Smooth muscle cell of the umbilical artery (primary cell): ENCODE measurements around the gene CYB561D2. TPM values are rescaled to one million over a fixed set of nuclear protein-coding genes. Genes with fewer than 3 reads are reported as not detected.

Source experiments
- total RNA-seq: library from RNA; depleted of rRNA; stranded (reverse); fragments of >200 nt; gene quantifications from 2 replicates; pipeline ENCODE4 v1.2.3, GENCODE V29; 2014

CYB561D2 gene, protein sequence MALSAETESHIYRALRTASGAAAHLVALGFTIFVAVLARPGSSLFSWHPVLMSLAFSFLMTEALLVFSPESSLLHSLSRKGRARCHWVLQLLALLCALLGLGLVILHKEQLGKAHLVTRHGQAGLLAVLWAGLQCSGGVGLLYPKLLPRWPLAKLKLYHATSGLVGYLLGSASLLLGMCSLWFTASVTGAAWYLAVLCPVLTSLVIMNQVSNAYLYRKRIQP
- 28.5 and 44.8 TPM in 2 replicates for total RNA-seq

DNA sequence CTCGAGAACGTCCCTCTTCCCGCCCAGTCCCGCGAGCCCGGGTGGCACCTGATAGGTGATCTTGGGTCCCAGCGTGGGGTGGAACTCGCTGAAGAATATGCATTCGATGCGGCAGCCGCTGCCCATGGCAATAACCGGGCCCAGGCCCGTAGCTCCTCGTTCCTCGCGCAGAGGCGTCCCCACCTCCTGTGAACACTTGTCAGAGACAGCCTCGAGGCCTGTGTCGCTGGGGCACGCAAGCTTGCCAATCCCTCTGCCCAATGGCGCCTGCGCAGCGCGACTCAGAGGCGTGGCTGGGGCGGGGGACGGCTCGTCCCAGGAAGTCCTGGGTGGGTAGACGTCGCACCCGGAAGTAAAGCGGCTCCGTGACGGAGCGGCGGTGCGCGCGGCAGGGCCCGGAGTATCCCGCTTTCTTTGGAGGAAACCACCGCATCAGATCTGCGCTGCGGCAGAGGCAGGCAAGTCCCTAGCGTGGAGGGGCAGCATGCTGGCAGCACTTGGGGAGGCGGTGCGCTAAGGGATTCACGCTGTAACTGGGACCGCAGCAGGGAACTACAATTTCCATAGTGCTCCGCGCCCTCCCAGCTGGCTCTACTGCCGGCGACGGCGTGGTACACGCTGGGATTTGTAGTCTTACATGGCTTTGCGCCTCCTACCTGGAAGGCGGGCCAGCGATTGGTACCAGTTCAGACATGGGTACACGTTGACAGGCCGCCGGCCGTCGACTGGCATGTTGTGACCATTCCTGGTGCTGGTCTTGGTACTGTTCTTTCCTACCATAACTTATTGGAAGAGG, at the start of gene CYB561D2, which contains the start of gene NPRL2:
TSS of gene CYB561D2 (plus strand) at position 336 of the 796 bp plus-strand sequence. CDS start 572 bp downstream, outside the sequence.
TSS of gene NPRL2 (minus strand) at position 249 of the 796 bp plus-strand sequence. CDS start at position 126, 123 bp downstream.

GRCh38 chr3:50303013-50303815, 47.4 kb upstream of the CYB561D2 start, which contains the start of gene HYAL1:
Gene HYAL1, minus strand, starts transcription at chr3:50303574. Its CDS starts 618 bp downstream, at chr3:50302956.

DNA sequence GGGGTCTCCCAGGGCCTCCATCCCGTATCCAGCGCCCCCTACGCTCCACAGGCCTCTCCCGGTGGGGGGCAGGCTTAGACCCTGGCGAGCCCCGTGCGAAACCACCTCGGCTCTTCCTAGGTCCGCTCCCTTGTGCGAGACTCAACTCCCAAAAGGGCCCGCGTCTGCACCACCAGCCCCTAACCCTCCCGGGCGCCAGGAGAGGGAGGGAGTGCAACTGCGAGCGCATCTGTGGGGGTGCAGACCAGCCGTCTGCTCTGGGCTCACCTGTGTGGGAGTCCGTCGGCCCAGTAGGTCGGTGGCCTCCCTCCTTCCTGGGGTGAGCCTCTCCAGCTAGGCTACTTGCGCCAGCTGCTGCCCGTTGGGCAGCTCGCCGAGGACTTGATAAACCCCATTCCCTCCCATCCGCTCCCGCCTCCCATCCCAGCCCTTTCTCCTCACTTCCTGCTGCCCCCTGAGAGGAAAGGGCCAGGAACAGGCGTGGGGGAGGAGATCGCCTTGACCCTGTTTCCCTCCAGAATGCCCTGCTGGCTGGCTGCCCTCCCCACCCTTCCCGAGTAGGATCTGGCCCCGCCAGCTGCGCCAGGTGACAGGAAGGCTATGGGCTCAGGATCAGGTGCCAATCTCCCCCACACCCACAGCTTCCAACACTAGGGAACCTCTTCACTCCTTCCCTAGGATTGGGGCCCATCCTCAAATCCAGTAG, 28.1 kb upstream of the CYB561D2 start, which contains the start of gene HYAL2:
TSS of gene HYAL2 (minus strand) at position 360 of the 706 bp plus-strand sequence. CDS start 2,256 bp downstream, outside the sequence.

DNA sequence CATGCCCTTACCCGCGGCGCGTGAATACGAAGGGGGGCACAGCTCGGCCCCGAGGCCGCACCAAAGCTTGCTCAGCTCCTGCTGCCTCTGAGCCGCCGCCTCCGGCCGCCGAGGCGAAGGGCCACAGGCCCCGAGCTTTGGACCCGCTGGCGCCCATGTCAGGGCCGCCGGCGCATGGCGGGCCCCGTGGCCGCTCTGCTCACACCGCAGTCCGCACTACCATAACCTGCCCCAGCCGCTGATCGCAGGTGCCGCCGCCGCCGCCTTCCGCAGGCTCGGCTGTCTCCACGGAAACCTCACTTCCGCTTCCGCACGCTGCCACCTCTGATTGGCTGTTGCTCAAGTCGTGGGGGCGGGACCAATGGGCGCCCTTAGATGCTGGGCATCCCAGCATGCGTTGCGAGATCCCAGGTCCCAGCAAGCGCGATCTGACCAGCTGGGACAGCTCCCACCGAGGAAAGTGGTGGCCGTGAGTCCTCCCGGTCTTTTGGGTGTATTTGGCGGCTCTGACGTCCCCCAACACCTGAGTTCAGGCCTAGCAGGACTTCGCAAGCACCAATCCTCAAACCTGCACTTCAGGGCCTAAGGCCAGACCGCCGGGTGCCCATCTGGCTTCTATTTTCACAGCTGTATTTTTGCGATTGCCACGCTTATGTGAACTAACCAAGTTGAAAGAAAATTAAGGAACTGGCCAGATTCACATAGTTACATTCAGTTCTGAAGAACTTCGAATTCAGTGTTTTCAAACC, 22.5 kb upstream of the CYB561D2 start, which contains the start of gene TUSC2:
TSS of gene TUSC2 (minus strand) at position 281 of the 749 bp plus-strand sequence. CDS start at position 157, 124 bp downstream.

DNA sequence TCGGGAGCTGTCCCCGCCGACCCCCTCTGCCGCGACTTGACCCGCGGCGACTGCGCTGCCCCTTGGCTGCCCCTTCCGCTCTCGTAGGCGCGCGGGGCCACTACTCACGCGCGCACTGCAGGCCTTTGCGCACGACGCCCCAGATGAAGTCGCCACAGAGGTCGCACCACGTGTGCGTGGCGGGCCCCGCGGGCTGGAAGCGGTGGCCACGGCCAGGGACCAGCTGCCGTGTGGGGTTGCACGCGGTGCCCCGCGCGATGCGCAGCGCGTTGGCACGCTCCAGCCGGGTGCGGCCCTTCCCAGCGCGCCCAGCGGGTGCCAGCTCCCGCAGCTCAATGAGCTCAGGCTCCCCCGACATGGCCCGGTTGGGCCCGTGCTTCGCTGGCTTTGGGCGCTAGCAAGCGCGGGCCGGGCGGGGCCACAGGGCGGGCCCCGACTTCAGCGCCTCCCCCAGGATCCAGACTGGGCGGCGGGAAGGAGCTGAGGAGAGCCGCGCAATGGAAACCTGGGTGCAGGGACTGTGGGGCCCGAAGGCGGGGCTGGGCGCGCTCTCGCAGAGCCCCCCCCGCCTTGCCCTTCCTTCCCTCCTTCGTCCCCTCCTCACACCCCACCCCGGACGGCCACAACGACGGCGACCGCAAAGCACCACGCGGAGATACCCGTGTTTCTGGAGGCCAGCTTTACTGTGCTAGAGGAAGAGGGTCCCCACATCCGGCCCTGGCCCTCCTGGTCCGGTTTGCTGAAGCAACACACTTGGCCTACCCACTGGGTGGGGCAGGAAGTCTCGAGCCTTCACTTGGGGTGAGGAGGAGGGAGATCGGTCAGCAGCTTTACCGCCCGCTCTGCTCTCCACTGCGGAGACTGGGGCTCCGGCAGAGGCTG, 10.0 kb upstream of the CYB561D2 start, which contains the start of gene RASSF1:
TSS of gene RASSF1 (minus strand) at position 389 of the 882 bp plus-strand sequence. CDS start at position 358, 31 bp downstream.

GRCh38 chr3:50345586-50346234, 5.0 kb upstream of the CYB561D2 start, which contains the start of gene ZMYND10:
Gene ZMYND10, minus strand, starts transcription at chr3:50345732. Its CDS starts 153 bp downstream, at chr3:50345579.

DNA sequence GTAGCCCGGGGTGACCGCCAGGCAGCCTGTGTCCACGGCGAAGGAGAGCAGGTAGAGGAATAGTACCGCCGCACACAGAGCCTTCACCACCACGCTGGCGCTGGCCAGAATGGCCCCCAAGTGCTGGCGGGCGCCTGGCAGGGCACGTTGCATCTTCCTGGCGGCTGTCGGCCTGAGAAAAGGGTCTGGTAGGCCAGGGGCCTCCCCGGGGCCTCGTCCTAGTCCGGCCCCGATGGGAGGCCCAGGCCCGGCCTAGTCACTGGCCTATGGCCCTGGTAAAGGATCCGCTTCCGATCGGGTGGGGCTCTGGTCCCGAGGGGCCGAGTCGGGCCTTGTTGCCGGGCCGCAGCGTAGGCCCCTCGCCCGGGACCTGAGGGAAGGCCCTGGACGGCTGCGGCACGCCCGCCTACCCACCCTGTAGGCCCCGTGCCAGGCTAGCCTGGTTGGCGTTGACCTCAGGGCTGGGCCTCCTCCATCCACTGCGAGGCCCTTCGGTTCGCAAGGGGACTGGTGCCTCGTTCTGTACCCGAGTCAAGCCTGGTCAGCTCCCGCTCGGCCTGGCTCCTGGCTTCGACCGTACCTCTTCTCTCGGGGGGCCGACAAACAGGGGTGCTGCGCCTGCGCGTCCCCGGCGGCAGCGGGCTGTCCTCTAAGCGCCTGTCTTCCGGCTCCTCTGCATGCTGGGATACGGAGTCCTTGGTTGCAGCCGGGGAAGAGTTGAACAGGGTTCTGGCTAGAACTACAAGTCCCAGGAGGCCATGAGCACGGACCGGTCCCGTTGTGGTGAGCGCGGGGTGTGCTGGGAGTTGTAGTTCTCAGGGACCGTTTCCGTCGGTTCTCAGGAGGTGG, 8.5 kb downstream of the CYB561D2 start, which contains the start of gene TMEM115:
TSS of gene TMEM115 (minus strand) at position 611 of the 849 bp plus-strand sequence. CDS start at position 153, 458 bp downstream.

Other genes starting within 250 kb of the CYB561D2 start
- gene SEMA3F, start 195.5 kb upstream of the CYB561D2 start, total RNA-seq = 0.23 and 0.30 TPM in 2 replicates
- not detected in 2 replicates for gene GNAT1, start 159.3 kb upstream of the CYB561D2 start, total RNA-seq
- gene SLC38A3, start 145.6 kb upstream of the CYB561D2 start, total RNA-seq = not detected in 2 replicates
- gene GNAI2, start 114.7 kb upstream of the CYB561D2 start, total RNA-seq = 180 and 374 TPM in 2 replicates
- gene SEMA3B, start 81.7 kb upstream of the CYB561D2 start, total RNA-seq = 12.4 and 19.0 TPM in 2 replicates
- gene LSMEM2, start 71.8 kb upstream of the CYB561D2 start, total RNA-seq = not detected in 2 replicates
- 47.5 and 64.8 TPM in 2 replicates for gene IFRD2, start 58.4 kb upstream of the CYB561D2 start, total RNA-seq
- 5.3 and 5.7 TPM in 2 replicates for gene HYAL3, start 51.5 kb upstream of the CYB561D2 start, total RNA-seq
- 1.5 and 4.2 TPM in 2 replicates for gene NAA80, start 51.5 kb upstream of the CYB561D2 start, total RNA-seq
- 0.30 and 0.42 TPM in 2 replicates for gene HYAL1, start 47.3 kb upstream of the CYB561D2 start, total RNA-seq
- gene HYAL2, start 28.1 kb upstream of the CYB561D2 start, total RNA-seq = 96.6 and 112 TPM in 2 replicates
- gene TUSC2, start 22.6 kb upstream of the CYB561D2 start, total RNA-seq = 9.3 and 18.4 TPM in 2 replicates
- gene RASSF1, start 10.0 kb upstream of the CYB561D2 start, total RNA-seq = 20.8 and 26.0 TPM in 2 replicates
- 0.30 and 0.88 TPM in 2 replicates for gene ZMYND10, start 5.1 kb upstream of the CYB561D2 start, total RNA-seq
- 17.2 and 25.8 TPM in 2 replicates for gene NPRL2, start 87 bp upstream of the CYB561D2 start, total RNA-seq
- 41.9 and 43.9 TPM in 2 replicates for gene TMEM115, start 8.7 kb downstream of the CYB561D2 start, total RNA-seq
- gene CACNA2D2, start 152.8 kb downstream of the CYB561D2 start, total RNA-seq = 0.05 TPM in 1 of 2 replicates, not detected in the other
- 9.7 and 12.8 TPM in 2 replicates for gene C3orf18, start 216.9 kb downstream of the CYB561D2 start, total RNA-seq
- 20.8 and 23.6 TPM in 2 replicates for gene HEMK1, start 218.7 kb downstream of the CYB561D2 start, total RNA-seq